AG20443 (cell line): Measurements from ENCODE around the gene RPS4Y1.

Experiments used
- DNase-seq: peaks from one replicate; pipeline ENCODE4 v3.0.0; 2012; ENCODE audit warnings: low spot score, mixed read lengths

The RPS4Y1 gene

GRCh38 chrY:2883561-2883960, 42.2 kb downstream of the RPS4Y1 start:
- DNase-seq, result peak; percentile 13

- no peak for DNase-seq
Measured at GRCh38 chrY:2885880-2886279, 44.5 kb downstream of the RPS4Y1 start.

GRCh38 chrY:2887386-2887785, 46.0 kb downstream of the RPS4Y1 start:
- no peak for DNase-seq

- DNase-seq, result no peak
Measured at GRCh38 chrY:2887955-2888354, 46.6 kb downstream of the RPS4Y1 start.

- DNase-seq, result no peak
Measured at GRCh38 chrY:2893471-2893870, 52.1 kb downstream of the RPS4Y1 start.

GRCh38 chrY:2896050-2896449, 54.6 kb downstream of the RPS4Y1 start:
- DNase-seq, result no peak

GRCh38 chrY:2907356-2907755, 66.0 kb downstream of the RPS4Y1 start:
- DNase-seq, result no peak

- peak; percentile 32 for DNase-seq
Measured at GRCh38 chrY:2913066-2913815, 71.8 kb downstream of the RPS4Y1 start.
